HepG2 (cell line): Measurements from ENCODE around the gene C1QTNF1. TPM values are rescaled to one million over a fixed set of nuclear protein-coding genes. Genes with fewer than 3 reads are reported as not detected.
A peak's percentile ranks its signal among the peaks of the same experiment; 100 is the strongest.

Source experiments
- ATAC-seq: fragments of 200-7000 bp; cut with Tn5 transposase; 3 replicates; pipeline ENCODE4 v1.9.1; 2020; ENCODE audit warnings: mild to moderate bottlenecking, moderate library complexity
- BruUV-seq: library from RNA; stranded (reverse); fragments of 400-500 nt; replicated peaks from 2 replicates; lab custom pipeline; 2021; lab: Mats Ljungman, UMichigan
- CTCF ChIA-PET: fragments of 300-600 bp; formaldehyde crosslinking; extraction: SDS; loops from one replicate; lab custom pipeline; 2021; ENCODE audit warnings: low total read pairs, inconsistent platforms, low intra/inter-chr PET ratio; lab: Yijun Ruan, JAX
- POLR2A ChIA-PET: fragments of 350-600 bp; sonication (Branson Sonifier 250); formaldehyde crosslinking; loops from one replicate; lab custom pipeline; 2020; ENCODE audit warnings: antibody characterized with exemption, inconsistent platforms; lab: Yijun Ruan, JAX
- DNase-seq: peaks from one replicate; pipeline ENCODE4 v3.0.0-alpha.2; 2015; ENCODE audit warnings: low spot score
- FAIRE-seq: peaks from 3 replicates; lab custom pipeline; 2011; peaks lifted over from hg19 to GRCh38; lab: Jason Lieb, UNC
- H2AFZ ChIP-seq: one replicate; pipeline ENCODE4 v1.6.1; 2011; ENCODE audit warnings: low read length, inconsistent platforms
- H3K27ac ChIP-seq: fragments of 300-600 bp; 3 replicates; pipeline ENCODE4 v1.8.0; 2011; ENCODE audit warnings: mixed run types, mild to moderate bottlenecking, mixed read lengths, low read length, inconsistent platforms; ENCODE audit not compliant: insufficient read depth; ENCODE audit errors: extremely low read length
- H3K27me3 ChIP-seq, 2 experiments: fragments of 200-600 bp in 1 of 2; 2 replicates in 1 of 2; 3 replicates in 1 of 2; pipeline versions ENCODE4 v1.6.0 to v1.8.0; 2011; ENCODE audit warnings: low read length in 2 of 2, mild to moderate bottlenecking in 2 of 2, moderate library complexity in 2 of 2, inconsistent platforms in 1 of 2; ENCODE audit not compliant: insufficient read depth in 2 of 2, control insufficient read depth in 1 of 2
- H3K36me3 ChIP-seq, 2 experiments: fragments of 200-600 bp in 1 of 2; replicated peaks in 1 of 2; 2 replicates in 1 of 2; 3 replicates in 1 of 2; pipeline versions ENCODE4 v1.5.1 to v1.8.0; 2011; ENCODE audit warnings: low read length in 2 of 2, inconsistent platforms in 1 of 2; ENCODE audit not compliant: insufficient read depth in 2 of 2, control insufficient read depth in 1 of 2
- H3K4me1 ChIP-seq: 2 replicates; pipeline ENCODE4 v1.5.1; 2012; ENCODE audit warnings: low read length, inconsistent platforms; ENCODE audit not compliant: insufficient read depth
- H3K4me2 ChIP-seq: 2 replicates; pipeline ENCODE4 v1.6.0; 2011; ENCODE audit warnings: low read depth, low read length, inconsistent platforms
- H3K4me3 ChIP-seq, 3 experiments: fragments of 200-600 bp in 1 of 3; sonication (generic), shearing (Covaris generic) in 1 of 3; replicated peaks in 1 of 3; 2 replicates each; pipeline ENCODE4 v1.5.1; 2011 to 2016; ENCODE audit warnings: low read length in 3 of 3, inconsistent platforms in 2 of 3, low read depth in 2 of 3, mild to moderate bottlenecking in 2 of 3, control low read depth in 1 of 3, mixed read lengths in 1 of 3; ENCODE audit not compliant: insufficient read depth in 1 of 3
- H3K79me2 ChIP-seq: one replicate; pipeline ENCODE4 v1.6.1; 2011; ENCODE audit warnings: low read length, inconsistent platforms; ENCODE audit not compliant: insufficient read depth
- H3K9ac ChIP-seq: 2 replicates; pipeline ENCODE4 v1.6.0; 2011; ENCODE audit warnings: mild to moderate bottlenecking, low read depth, low read length, inconsistent platforms; ENCODE audit not compliant: insufficient read depth
- H3K9me3 ChIP-seq: 2 replicates; pipeline ENCODE4 v1.5.1; 2012; ENCODE audit warnings: mild to moderate bottlenecking, low read length
- H4K20me1 ChIP-seq: 2 replicates; pipeline ENCODE4 v1.6.0; 2011; ENCODE audit warnings: inconsistent platforms, mild to moderate bottlenecking, low read length, moderate library complexity; ENCODE audit not compliant: insufficient read depth
- AHR ChIP-seq: IDR thresholded peaks from 2 replicates; pipeline ENCODE4 v1.6.1; 2018; ENCODE audit warnings: missing genetic modification reagents, missing compliant biosample characterization
- HNRNPL ChIP-seq: fragments of 200-400 bp; formaldehyde crosslinking; IDR thresholded peaks from 2 replicates; pipeline ENCODE4 v1.6.1; 2017; ENCODE audit warnings: mild to moderate bottlenecking, low read depth, low read length
- MAF1 ChIP-seq: sonication (generic); formaldehyde crosslinking; IDR thresholded peaks from 2 replicates; pipeline ENCODE4 v1.5.0; 2020; ENCODE audit warnings: missing genetic modification reagents, borderline replicate concordance
- STAT6 ChIP-seq: sonication (generic); formaldehyde crosslinking; IDR thresholded peaks from 2 replicates; pipeline ENCODE4 v1.4.0; 2020; ENCODE audit warnings: missing genetic modification reagents, mild to moderate bottlenecking, borderline replicate concordance
- ZNF567 ChIP-seq: sonication (generic); formaldehyde crosslinking; IDR thresholded peaks from 2 replicates; pipeline ENCODE4 v1.8.1; 2023; ENCODE audit warnings: mild to moderate bottlenecking, missing genetic modification reagents, borderline replicate concordance
- WGBS: methylation state at CpG from one replicate; pipeline ENCODE4 v1.1.6; 2017; ENCODE audit warnings: low lambda C conversion rate; 5-methylcytosine and 5-hydroxymethylcytosine counted together
- in situ Hi-C: cut with HindIII; loops from 2 replicates; pipeline ENCODE4 v1.10.0; 2017; ENCODE audit warnings: low pct_unique_long_range_greater_than_20kb; ENCODE audit not compliant: extremely low pct_ligation_motif_present
- intact Hi-C: fragments of 100-400 bp; cut with micrococcal nuclease; formaldehyde crosslinking; loops from one replicate; pipeline ENCODE4 v1.10.0; 2022; ENCODE audit not compliant: unreplicated experiment
- polyA plus RNA-seq, 8 experiments: library from polyadenylated mRNA; depleted of rRNA in 3 of 8; stranded (reverse) in 7 of 8; unstranded in 1 of 8; fragments of >200 nt; fragmentation: Illumina TruSeq in 4 of 8; extraction: Trizol in 4 of 8; gene quantifications; 2 replicates each; pipeline versions ENCODE4 v1.2.1 to v1.2.3, GENCODE V29; 2011 to 2016; ENCODE audit warnings: low read depth in 4 of 8, missing spikeins in 1 of 8, mixed read lengths in 1 of 8; ENCODE audit not compliant: insufficient read depth in 1 of 8
- total RNA-seq, 5 experiments: library from RNA; depleted of rRNA; stranded (reverse); fragments of >200 nt; fragmentation: Illumina TruSeq; extraction: Trizol; gene quantifications; 2 replicates each; pipeline ENCODE4 v1.2.3, GENCODE V29; 2016; ENCODE audit warnings: low read depth in 1 of 5

Gene C1QTNF1
- total and polyA plus RNA-seq, 2 of the 13 experiments (the other 11 are each of a cell fraction or from before 2014, with no cell fraction given), result 0.18 to 0.86 TPM

DNA sequence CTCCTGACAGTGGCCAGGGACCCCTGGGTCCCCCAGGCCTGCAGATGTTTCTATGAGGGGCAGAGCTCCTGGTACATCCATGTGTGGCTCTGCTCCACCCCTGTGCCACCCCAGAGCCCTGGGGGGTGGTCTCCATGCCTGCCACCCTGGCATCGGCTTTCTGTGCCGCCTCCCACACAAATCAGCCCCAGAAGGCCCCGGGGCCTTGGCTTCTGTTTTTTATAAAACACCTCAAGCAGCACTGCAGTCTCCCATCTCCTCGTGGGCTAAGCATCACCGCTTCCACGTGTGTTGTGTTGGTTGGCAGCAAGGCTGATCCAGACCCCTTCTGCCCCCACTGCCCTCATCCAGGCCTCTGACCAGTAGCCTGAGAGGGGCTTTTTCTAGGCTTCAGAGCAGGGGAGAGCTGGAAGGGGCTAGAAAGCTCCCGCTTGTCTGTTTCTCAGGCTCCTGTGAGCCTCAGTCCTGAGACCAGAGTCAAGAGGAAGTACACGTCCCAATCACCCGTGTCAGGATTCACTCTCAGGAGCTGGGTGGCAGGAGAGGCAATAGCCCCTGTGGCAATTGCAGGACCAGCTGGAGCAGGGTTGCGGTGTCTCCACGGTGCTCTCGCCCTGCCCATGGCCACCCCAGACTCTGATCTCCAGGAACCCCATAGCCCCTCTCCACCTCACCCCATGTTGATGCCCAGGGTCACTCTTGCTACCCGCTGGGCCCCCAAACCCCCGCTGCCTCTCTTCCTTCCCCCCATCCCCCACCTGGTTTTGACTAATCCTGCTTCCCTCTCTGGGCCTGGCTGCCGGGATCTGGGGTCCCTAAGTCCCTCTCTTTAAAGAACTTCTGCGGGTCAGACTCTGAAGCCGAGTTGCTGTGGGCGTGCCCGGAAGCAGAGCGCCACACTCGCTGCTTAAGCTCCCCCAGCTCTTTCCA lies 25.1 kb downstream of the C1QTNF1 start:
- Histone ChIP-seq H4K20me1 (no peaks in the 10 kb centered on the region; the same call in 1 of the 2 replicates), H3K4me1 (peaks cover 23% of the 10 kb centered on the region), H2AFZ (no peak overlapping the region), H3K9me3 (peaks cover 10% of the 10 kb centered on the region), H3K36me3 (no peaks in the 10 kb centered on the region), H3K4me2 (0 out of 2 replicates have a peak overlapping the region, but pooled peaks have one; percentile 2), H3K4me3 (no peak overlapping the region), H3K79me2 (no peaks in the 10 kb centered on the region), H3K27ac (no peak overlapping the region), H3K9ac (no peak overlapping the region), H3K27me3 (peaks cover 21 to 66% of the 10 kb centered on the region in 2 experiments)
- TF ChIP-seq MAF1 (CRISPR knock-in tag) (no peak), HNRNPL (0 out of 2 replicates have a peak, but pooled peaks have one; percentile 24), AHR (CRISPR knock-in tag) (no peak), STAT6 (CRISPR knock-in tag) (no peak), ZNF567 (CRISPR knock-in tag) (no peak)
- FAIRE-seq (no peak), DNase-seq (no peak), ATAC-seq (no peak)
- intact Hi-C loops (no loop called here), in situ Hi-C loops (loop anchor here (5.0 kb wide), 1 partner anchor 33 kb away; no protein-coding TSS in a partner anchor)
- BruUV-seq, result no TSS peak
- POLR2A ChIA-PET, result interaction anchor here (0.5 to 3.9 kb wide), 3 partner anchors 12 to 25 kb away, joined by 4 to 22 read pairs (median 11); partner anchors contain the start of gene ENGASE
- CTCF ChIA-PET, result no interaction called here
- 18% methylated on average over 18 of the region's 21 CpGs for WGBS
